GM12892 (cell line): ENCODE data around the gene ALK.

Experiments
- POLR2A ChIP-seq: IDR thresholded peaks from 2 replicates; pipeline ENCODE4 v1.6.1; 2011; ENCODE audit warnings: low read depth, low read length, control low read depth
- TAF1 ChIP-seq: IDR thresholded peaks from 2 replicates; pipeline ENCODE4 v1.6.1; 2011; ENCODE audit warnings: low read depth, mild to moderate bottlenecking, control low read depth, low read length, borderline replicate concordance

DNA sequence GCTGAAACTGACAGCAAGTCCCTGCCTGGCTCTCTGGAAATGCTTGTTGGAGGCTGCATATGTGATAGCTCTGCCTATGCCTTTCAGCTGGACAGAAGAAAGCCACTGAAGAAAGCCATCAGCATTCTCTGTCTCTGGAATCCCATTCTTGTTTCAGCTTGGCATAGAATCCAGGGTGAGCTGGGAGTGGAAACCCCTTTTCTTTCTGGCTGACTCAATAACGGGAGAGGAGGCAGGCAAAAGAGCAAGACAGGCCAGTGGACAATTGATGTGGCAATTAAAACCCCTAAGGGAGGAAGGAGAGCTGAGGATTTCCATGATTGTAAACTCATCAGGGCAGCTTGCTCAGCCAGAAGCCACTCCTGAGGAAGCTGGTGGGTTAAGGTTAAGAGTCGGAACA lies 598.1 kb downstream of the ALK start:
- TF ChIP-seq TAF1, result no peak
- TF ChIP-seq POLR2A, result no peak
